Mesenchymal stem cell (in vitro differentiated cells and primary cell): Measurements from ENCODE around the gene OR7G1. TPM values are rescaled to one million over a fixed set of nuclear protein-coding genes. Genes with fewer than 3 reads are reported as not detected.

ENCODE experiments used
- DNase-seq: peaks from one replicate; pipeline ENCODE4 v3.0.0-alpha.2; 2013
- H2AFZ ChIP-seq: one replicate; pipeline ENCODE4 v1.6.1; 2013; ENCODE audit warnings: low read depth, mild to moderate bottlenecking, control low read depth, inconsistent platforms, low read length, moderate library complexity
- H2AK5ac ChIP-seq: 2 replicates; pipeline ENCODE4 v1.6.1; 2013; ENCODE audit warnings: low read length, moderate library complexity, mild to moderate bottlenecking, inconsistent platforms; ENCODE audit not compliant: severe bottlenecking
- H2BK120ac ChIP-seq: one replicate; pipeline ENCODE4 v1.6.1; 2013; ENCODE audit warnings: low read depth, mild to moderate bottlenecking, inconsistent platforms, low read length, moderate library complexity
- H2BK12ac ChIP-seq, 2 experiments: one replicate each; pipeline ENCODE4 v1.6.1; 2013; ENCODE audit warnings: inconsistent platforms in 2 of 2, low read length in 2 of 2, mild to moderate bottlenecking in 2 of 2, moderate library complexity in 2 of 2, control low read depth in 1 of 2
- H2BK15ac ChIP-seq: one replicate; pipeline ENCODE4 v1.6.1; 2013; ENCODE audit warnings: mild to moderate bottlenecking, low read depth, inconsistent platforms; ENCODE audit not compliant: poor library complexity, severe bottlenecking
- H2BK5ac ChIP-seq: 2 replicates; pipeline ENCODE4 v1.6.1; 2013; ENCODE audit warnings: low read depth, mild to moderate bottlenecking, low read length, control low read depth, inconsistent platforms; ENCODE audit not compliant: poor library complexity, severe bottlenecking
- H3K14ac ChIP-seq, 2 experiments: one replicate each; pipeline ENCODE4 v1.6.1; 2013; ENCODE audit warnings: inconsistent platforms in 2 of 2, low read length in 2 of 2, control low read depth in 1 of 2, mild to moderate bottlenecking in 1 of 2, moderate library complexity in 1 of 2
- H3K18ac ChIP-seq, 2 experiments: one replicate each; pipeline ENCODE4 v1.6.1; 2013; ENCODE audit warnings: inconsistent platforms in 2 of 2, low read length in 2 of 2, control low read depth in 1 of 2, low read depth in 1 of 2, mild to moderate bottlenecking in 1 of 2
- H3K23ac ChIP-seq, 2 experiments: one replicate each; pipeline ENCODE4 v1.6.1; 2013; ENCODE audit warnings: inconsistent platforms in 2 of 2, low read length in 2 of 2, mild to moderate bottlenecking in 2 of 2, moderate library complexity in 2 of 2, control low read depth in 1 of 2
- H3K27ac ChIP-seq: 2 replicates; pipeline ENCODE4 v1.5.1; 2013; ENCODE audit warnings: mild to moderate bottlenecking, moderate library complexity, low read length, control low read depth, inconsistent platforms; ENCODE audit not compliant: poor library complexity, severe bottlenecking
- H3K27me3 ChIP-seq, 2 experiments: 2 replicates each; pipeline versions ENCODE4 v1.6.1 to v1.7.0; 2013; ENCODE audit warnings: low read length in 2 of 2, mild to moderate bottlenecking in 2 of 2, moderate library complexity in 2 of 2, control low read depth in 1 of 2, inconsistent platforms in 1 of 2; ENCODE audit not compliant: control insufficient read depth in 1 of 2, insufficient read depth in 1 of 2
- H3K36me3 ChIP-seq, 2 experiments: 2 replicates each; pipeline versions ENCODE4 v1.6.1 to v1.7.0; 2013; ENCODE audit warnings: low read length in 2 of 2, control low read depth in 1 of 2, inconsistent platforms in 1 of 2, low read depth in 1 of 2, mild to moderate bottlenecking in 1 of 2; ENCODE audit not compliant: insufficient read depth in 2 of 2, control insufficient read depth in 1 of 2
- H3K4ac ChIP-seq, 2 experiments: one replicate each; pipeline ENCODE4 v1.6.1; 2013; ENCODE audit warnings: inconsistent platforms in 2 of 2, low read length in 2 of 2, mild to moderate bottlenecking in 2 of 2, moderate library complexity in 2 of 2, control low read depth in 1 of 2, low read depth in 1 of 2
- H3K4me1 ChIP-seq: 2 replicates; pipeline ENCODE4 v1.6.1; 2013; ENCODE audit warnings: low read depth, low read length, control low read depth; ENCODE audit not compliant: control insufficient read depth, insufficient read depth
- H3K4me2 ChIP-seq: 2 replicates; pipeline ENCODE4 v1.6.1; 2013; ENCODE audit warnings: low read length, mild to moderate bottlenecking, inconsistent platforms; ENCODE audit not compliant: poor library complexity, severe bottlenecking
- H3K4me3 ChIP-seq, 2 experiments: 2 replicates each; pipeline versions ENCODE4 v1.5.1 to v1.7.0; 2013; ENCODE audit warnings: low read length in 2 of 2, mild to moderate bottlenecking in 2 of 2, control low read depth in 1 of 2, low read depth in 1 of 2; ENCODE audit not compliant: insufficient read depth in 1 of 2
- H3K79me1 ChIP-seq: replicated peaks from 2 replicates; pipeline ENCODE4 v1.6.1; 2013; ENCODE audit warnings: mild to moderate bottlenecking, control low read depth, low read length, inconsistent platforms; ENCODE audit not compliant: poor library complexity, severe bottlenecking
- H3K9ac ChIP-seq: 2 replicates; pipeline ENCODE4 v1.7.0; 2013; ENCODE audit warnings: mild to moderate bottlenecking, low read length, moderate library complexity
- H3K9me3 ChIP-seq: 2 replicates; pipeline ENCODE4 v1.7.0; 2013; ENCODE audit warnings: mild to moderate bottlenecking, low read length; ENCODE audit not compliant: control insufficient read depth
- H4K8ac ChIP-seq: one replicate; pipeline ENCODE4 v1.6.1; 2013; ENCODE audit warnings: inconsistent platforms, mild to moderate bottlenecking, low read length, moderate library complexity
- H4K91ac ChIP-seq: one replicate; pipeline ENCODE4 v1.6.1; 2013; ENCODE audit warnings: mild to moderate bottlenecking, low read length, inconsistent platforms
- WGBS: methylation state at CpG from one replicate; pipeline ENCODE4 v1.1.7; 2013; ENCODE audit warnings: mixed read lengths; 5-methylcytosine and 5-hydroxymethylcytosine counted together
- polyA plus RNA-seq, 2 experiments: library from polyadenylated mRNA; stranded (reverse); fragments of 200-250 nt; gene quantifications; one replicate each; pipeline ENCODE4 v1.2.3, GENCODE V29; 2013

Gene OR7G1
- not detected for polyA plus RNA-seq (2013, experiment 1 of 2)
- polyA plus RNA-seq (2013, experiment 2 of 2), result not detected

GRCh38 chr19:9115307-9115813 is at the start of gene OR7G1:
OR7G1 (minus strand) TSS chr19:9115763; CDS start chr19:9115763, 0 bp downstream.
- Histone ChIP-seq H3K36me3 (no peaks in the 10 kb centered on the region), H4K8ac (no peak within 1 kb of the TSS), H3K9me3 (no peaks in the 10 kb centered on the region), H2AFZ (peak within 1 kb of the TSS; percentile 44), H3K4ac (no peak within 1 kb of the TSS), H3K4me2 (no peak within 1 kb of the TSS), H4K91ac (no peak within 1 kb of the TSS), H3K9ac (no peak within 1 kb of the TSS), H3K14ac (no peak within 1 kb of the TSS), H2BK15ac (no peak within 1 kb of the TSS), H2AK5ac (no peak within 1 kb of the TSS), H3K18ac (no peak within 1 kb of the TSS), H3K23ac (no peak within 1 kb of the TSS), H3K4me1 (no peaks in the 10 kb centered on the region), H3K4me3 (no peak within 1 kb of the TSS), H2BK120ac (no peak within 1 kb of the TSS), H3K79me1 (no peaks in the 10 kb centered on the region), H3K27ac (no peak within 1 kb of the TSS), H3K27me3 (no peaks in the 10 kb centered on the region), H2BK12ac (no peak within 1 kb of the TSS), H2BK5ac (no peak within 1 kb of the TSS)
- no peak for DNase-seq
- WGBS, result 88% methylated on average over 2 of the region's 2 CpGs

GRCh38 chr19:9165261-9165660 is 49.7 kb upstream of the OR7G1 start:
- Histone ChIP-seq H3K18ac (no peak overlapping the region), H3K27ac (no peak overlapping the region), H3K4ac (no peak overlapping the region), H4K91ac (no peak overlapping the region), H3K14ac (no peak overlapping the region), H2AFZ (no peak overlapping the region), H3K9me3 (peaks cover 64% of the 10 kb centered on the region), H3K9ac (no peak overlapping the region), H2AK5ac (no peak overlapping the region), H3K27me3 (no peaks in the 10 kb centered on the region), H3K79me1 (peaks cover 34% of the 10 kb centered on the region), H3K36me3 (peaks cover 62 to 73% of the 10 kb centered on the region in 2 experiments), H2BK120ac (no peak overlapping the region), H4K8ac (no peak overlapping the region), H3K23ac (no peak overlapping the region), H3K4me3 (no peak overlapping the region), H2BK15ac (no peak overlapping the region), H3K4me2 (no peak overlapping the region), H2BK12ac (no peak overlapping the region), H2BK5ac (no peak overlapping the region), H3K4me1 (no peaks in the 10 kb centered on the region)
- DNase-seq, result no peak
- WGBS, result 92% methylated on average over 2 of the region's 3 CpGs

- Histone ChIP-seq H3K79me1 (peaks cover 56% of the 10 kb centered on the region), H3K9me3 (peaks cover 88% of the 10 kb centered on the region), H3K9ac (no peak overlapping the region), H3K4ac (no peak overlapping the region), H3K27me3 (no peaks in the 10 kb centered on the region), H3K36me3 (peaks cover 86 to 95% of the 10 kb centered on the region in 2 experiments), H2AFZ (no peak overlapping the region), H3K27ac (no peak overlapping the region), H3K4me1 (no peaks in the 10 kb centered on the region), H3K4me3 (peak overlapping the region in 1 of 2 experiments; percentile 67), H2BK15ac (no peak overlapping the region), H2BK120ac (no peak overlapping the region), H3K4me2 (no peak overlapping the region), H4K8ac (no peak overlapping the region), H2BK5ac (no peak overlapping the region), H3K18ac (no peak overlapping the region), H2AK5ac (no peak overlapping the region), H3K14ac (no peak overlapping the region), H3K23ac (no peak overlapping the region), H4K91ac (no peak overlapping the region), H2BK12ac (no peak overlapping the region)
- no peak for DNase-seq
- 98% methylated on average over 12 of the region's 12 CpGs for WGBS
Measured at GRCh38 chr19:9161427-9161826, 45.9 kb upstream of the OR7G1 start.

GRCh38 chr19:9159891-9160290 is 44.3 kb upstream of the OR7G1 start:
- no peak overlapping the region for H2BK15ac ChIP-seq
- no peak overlapping the region for H3K14ac ChIP-seq
- H2AFZ ChIP-seq, result no peak overlapping the region
- peaks cover 97% of the 10 kb centered on the region for H3K9me3 ChIP-seq
- H3K4ac ChIP-seq, result no peak overlapping the region
- H3K18ac ChIP-seq, result no peak overlapping the region
- H4K91ac ChIP-seq, result no peak overlapping the region
- H2AK5ac ChIP-seq, result no peak overlapping the region
- H3K4me1 ChIP-seq, result no peaks in the 10 kb centered on the region
- no peaks in the 10 kb centered on the region for H3K27me3 ChIP-seq
- H2BK12ac ChIP-seq, result no peak overlapping the region
- H2BK120ac ChIP-seq, result no peak overlapping the region
- peak overlapping the region in 1 of 2 experiments; percentile 67 for H3K4me3 ChIP-seq
- no peak overlapping the region for H4K8ac ChIP-seq
- H3K79me1 ChIP-seq, result peaks cover 65% of the 10 kb centered on the region
- H3K23ac ChIP-seq, result no peak overlapping the region
- no peak overlapping the region for H3K27ac ChIP-seq
- H3K4me2 ChIP-seq, result no peak overlapping the region
- H3K9ac ChIP-seq, result no peak overlapping the region
- no peak overlapping the region for H2BK5ac ChIP-seq
- 99% methylated on average over 13 of the region's 13 CpGs for WGBS
- DNase-seq, result no peak
- H3K36me3 ChIP-seq, result peaks cover 92 to 97% of the 10 kb centered on the region in 2 experiments
